HEK293 (cell line): Measurements from ENCODE around the gene MSANTD1.

Source experiments
- CTCF ChIA-PET: fragments of 350-600 bp; formaldehyde crosslinking; extraction: SDS; loops from one replicate; lab custom pipeline; 2021; ENCODE audit warnings: antibody characterized with exemption; lab: Yijun Ruan, JAX
- POLR2A ChIA-PET: fragments of 300-600 bp; formaldehyde crosslinking; extraction: SDS; loops from one replicate; lab custom pipeline; 2020; ENCODE audit warnings: antibody characterized with exemption, inconsistent platforms; lab: Yijun Ruan, JAX
- H3K27ac ChIP-seq: fragments of 200-500 bp; sonication (Bioruptor generic); 2 replicates; pipeline ENCODE4 v1.5.1; 2014; ENCODE audit warnings: low read depth, low read length, control low read depth, inconsistent platforms; ENCODE audit errors: extremely low read depth
- H3K36me3 ChIP-seq, 2 experiments: fragments of 200-500 bp in 1 of 2; sonication (Bioruptor generic) in 1 of 2; 1 replicate in 1 of 2; 2 replicates in 1 of 2; pipeline ENCODE4 v1.5.1; 2014 to 2017; ENCODE audit warnings: inconsistent platforms in 2 of 2, low read length in 2 of 2; ENCODE audit not compliant: control insufficient read depth in 2 of 2, insufficient read depth in 1 of 2
- H3K4me1 ChIP-seq: fragments of 200-500 bp; sonication (Bioruptor generic); 2 replicates; pipeline ENCODE4 v1.5.1; 2014; ENCODE audit warnings: mild to moderate bottlenecking, low read length, inconsistent platforms; ENCODE audit not compliant: control insufficient read depth, insufficient read depth
- H3K4me3 ChIP-seq: 2 replicates; pipeline ENCODE4 v1.5.1; 2011; ENCODE audit warnings: low read depth, mild to moderate bottlenecking, control low read depth, low read length, moderate library complexity
- H3K9me3 ChIP-seq: fragments of 200-500 bp; sonication (Bioruptor generic); 2 replicates; pipeline ENCODE4 v1.5.1; 2014; ENCODE audit warnings: low read depth, low read length, inconsistent platforms; ENCODE audit not compliant: control insufficient read depth, insufficient read depth
- BCL11B ChIP-seq: fragments of 450-650 bp; formaldehyde crosslinking; IDR thresholded peaks from 2 replicates; pipeline ENCODE4 v1.5.1; 2016; ENCODE audit warnings: low read depth, missing biosample characterization, missing genetic modification characterization
- GFI1B ChIP-seq: fragments of 450-650 bp; formaldehyde crosslinking; IDR thresholded peaks from 2 replicates; pipeline ENCODE4 v1.5.1; 2016; ENCODE audit warnings: missing biosample characterization, missing genetic modification characterization
- KLF8 ChIP-seq: fragments of 450-650 bp; formaldehyde crosslinking; IDR thresholded peaks from 2 replicates; pipeline ENCODE4 v1.5.1; 2016; ENCODE audit warnings: missing biosample characterization, missing genetic modification characterization
- MYNN ChIP-seq: fragments of 450-650 bp; formaldehyde crosslinking; IDR thresholded peaks from 2 replicates; pipeline ENCODE4 v1.5.1; 2016; ENCODE audit warnings: missing biosample characterization, missing genetic modification characterization, borderline replicate concordance
- REPIN1 ChIP-seq: fragments of 450-650 bp; formaldehyde crosslinking; IDR thresholded peaks from 2 replicates; pipeline ENCODE4 v1.5.1; 2017; ENCODE audit warnings: missing biosample characterization, missing genetic modification characterization, low read depth
- SETDB1 ChIP-seq: IDR thresholded peaks from one replicate; pipeline ENCODE4 v1.6.1; 2017; ENCODE audit warnings: mild to moderate bottlenecking, low read length, moderate library complexity, mixed read lengths; ENCODE audit not compliant: insufficient read length
- YY2 ChIP-seq: fragments of 450-650 bp; formaldehyde crosslinking; IDR thresholded peaks from 2 replicates; pipeline ENCODE4 v1.5.1; 2016; ENCODE audit warnings: missing biosample characterization, missing genetic modification characterization
- ZBTB1 ChIP-seq: fragments of 450-650 bp; formaldehyde crosslinking; IDR thresholded peaks from 2 replicates; pipeline ENCODE4 v1.5.1; 2016; ENCODE audit warnings: missing biosample characterization, missing genetic modification characterization
- ZBTB20 ChIP-seq: fragments of 450-650 bp; formaldehyde crosslinking; IDR thresholded peaks from 2 replicates; pipeline ENCODE4 v1.5.1; 2016; ENCODE audit warnings: missing biosample characterization, missing genetic modification characterization
- ZFP37 ChIP-seq: fragments of 450-650 bp; formaldehyde crosslinking; IDR thresholded peaks from 2 replicates; pipeline ENCODE4 v1.5.1; 2016; ENCODE audit warnings: missing biosample characterization, missing genetic modification characterization
- ZFP41 ChIP-seq: fragments of 450-650 bp; formaldehyde crosslinking; IDR thresholded peaks from 2 replicates; pipeline ENCODE4 v1.5.1; 2016; ENCODE audit warnings: missing biosample characterization, missing genetic modification characterization, borderline replicate concordance
- ZFP69B ChIP-seq: fragments of 450-650 bp; formaldehyde crosslinking; IDR thresholded peaks from 2 replicates; pipeline ENCODE4 v1.5.1; 2016; ENCODE audit warnings: missing biosample characterization, missing genetic modification characterization
- ZNF112 ChIP-seq: fragments of 450-650 bp; formaldehyde crosslinking; IDR thresholded peaks from 2 replicates; pipeline ENCODE4 v1.5.0; 2017; ENCODE audit warnings: missing biosample characterization, missing genetic modification characterization
- ZNF140 ChIP-seq: fragments of 450-650 bp; formaldehyde crosslinking; IDR thresholded peaks from 2 replicates; pipeline ENCODE4 v1.5.1; 2016; ENCODE audit warnings: missing biosample characterization, missing genetic modification characterization
- ZNF2 ChIP-seq: fragments of 450-650 bp; formaldehyde crosslinking; IDR thresholded peaks from 2 replicates; pipeline ENCODE4 v1.5.1; 2016; ENCODE audit warnings: missing biosample characterization, missing genetic modification characterization
- ZNF354C ChIP-seq: fragments of 450-650 bp; formaldehyde crosslinking; IDR thresholded peaks from 2 replicates; pipeline ENCODE4 v1.5.1; 2016; ENCODE audit warnings: missing biosample characterization, missing genetic modification characterization, low read depth, borderline replicate concordance
- ZNF426 ChIP-seq: fragments of 450-650 bp; formaldehyde crosslinking; IDR thresholded peaks from 2 replicates; pipeline ENCODE4 v1.5.1; 2017; ENCODE audit warnings: missing biosample characterization, missing genetic modification characterization, mild to moderate bottlenecking, inconsistent platforms, moderate library complexity
- ZNF433 ChIP-seq: fragments of 450-650 bp; formaldehyde crosslinking; IDR thresholded peaks from 2 replicates; pipeline ENCODE4 v1.5.1; 2016; ENCODE audit warnings: missing biosample characterization, missing genetic modification characterization, low read depth
- ZNF555 ChIP-seq: fragments of 450-650 bp; formaldehyde crosslinking; conservative IDR thresholded peaks from 2 replicates; pipeline ENCODE4 v1.5.1; 2017; ENCODE audit warnings: missing biosample characterization, mild to moderate bottlenecking, missing genetic modification characterization, inconsistent platforms
- ZNF621 ChIP-seq: fragments of 450-650 bp; formaldehyde crosslinking; IDR thresholded peaks from 2 replicates; pipeline ENCODE4 v1.5.1; 2017; ENCODE audit warnings: missing biosample characterization, missing genetic modification characterization
- ZNF623 ChIP-seq: fragments of 450-650 bp; formaldehyde crosslinking; IDR thresholded peaks from 2 replicates; pipeline ENCODE4 v1.5.1; 2016; ENCODE audit warnings: missing biosample characterization, missing genetic modification characterization
- ZNF747 ChIP-seq: fragments of 450-650 bp; formaldehyde crosslinking; IDR thresholded peaks from 2 replicates; pipeline ENCODE4 v1.5.1; 2016; ENCODE audit warnings: missing biosample characterization, missing genetic modification characterization
- ZXDB ChIP-seq: fragments of 450-650 bp; formaldehyde crosslinking; IDR thresholded peaks from 2 replicates; pipeline ENCODE4 v1.5.1; 2016; ENCODE audit warnings: missing biosample characterization, missing genetic modification characterization
- TF ChIP-seq, protein P1 (sequence below): fragments of 450-650 bp; formaldehyde crosslinking; IDR thresholded peaks from 2 replicates; pipeline ENCODE4 v1.5.1; 2016; ENCODE audit warnings: missing biosample characterization, missing genetic modification characterization
- TF ChIP-seq, protein P2 (sequence below): fragments of 450-650 bp; formaldehyde crosslinking; conservative IDR thresholded peaks from 2 replicates; pipeline ENCODE4 v1.5.1; 2016; ENCODE audit warnings: low read depth, missing biosample characterization, missing genetic modification characterization
- TF ChIP-seq, protein P3 (sequence below): fragments of 450-650 bp; formaldehyde crosslinking; IDR thresholded peaks from 2 replicates; pipeline ENCODE4 v1.5.1; 2016; ENCODE audit warnings: missing biosample characterization, missing genetic modification characterization
- TF ChIP-seq, protein P4 (sequence below): fragments of 450-650 bp; formaldehyde crosslinking; IDR thresholded peaks from 2 replicates; pipeline ENCODE4 v1.5.1; 2016; ENCODE audit warnings: missing biosample characterization, missing genetic modification characterization

Gene MSANTD1

DNA sequence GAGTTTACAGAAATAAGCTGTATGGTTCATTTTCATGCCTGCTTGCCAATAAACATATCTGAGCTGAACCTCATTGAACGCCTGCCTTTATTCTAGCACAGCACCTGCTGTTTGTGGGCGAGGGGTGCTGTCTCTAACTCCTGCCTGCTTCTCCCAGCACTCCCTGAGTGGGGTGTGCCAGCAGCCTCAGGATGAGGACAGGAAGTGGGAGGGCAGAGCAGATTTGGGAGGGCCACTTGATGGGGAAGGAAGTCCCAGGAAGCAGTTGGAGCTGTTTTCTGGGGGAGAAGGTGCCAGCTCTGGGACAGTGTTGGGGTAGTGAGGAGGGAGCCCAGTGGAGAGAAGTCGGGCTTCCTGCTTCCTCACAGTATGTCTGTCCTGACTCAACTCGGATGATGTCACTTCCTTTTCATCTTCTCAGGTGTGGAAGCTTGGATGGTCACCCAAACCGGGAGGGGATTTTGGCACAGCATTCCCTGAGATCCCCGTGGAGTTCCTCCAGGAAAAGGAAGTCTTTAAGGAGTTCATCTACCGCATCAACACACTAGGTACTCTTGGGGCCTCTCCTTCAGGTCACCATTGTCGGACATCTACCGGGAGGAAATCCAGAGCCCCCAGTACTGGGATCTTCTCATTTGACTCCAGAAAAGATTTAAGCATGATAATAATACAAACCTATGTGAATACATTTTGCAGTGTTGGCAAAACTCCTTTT is 29.0 kb upstream of the MSANTD1 start (continued):
- TF ChIP-seq YY2 (tag by site-specific recombination) (no peak), ZFP69B (no peak), REPIN1 (tag by site-specific recombination) (no peak), BCL11B (no peak), ZNF354C (tag by site-specific recombination) (no peak), ZNF112 (tag by site-specific recombination) (no peak)
- TF ChIP-seq, protein P1, sequence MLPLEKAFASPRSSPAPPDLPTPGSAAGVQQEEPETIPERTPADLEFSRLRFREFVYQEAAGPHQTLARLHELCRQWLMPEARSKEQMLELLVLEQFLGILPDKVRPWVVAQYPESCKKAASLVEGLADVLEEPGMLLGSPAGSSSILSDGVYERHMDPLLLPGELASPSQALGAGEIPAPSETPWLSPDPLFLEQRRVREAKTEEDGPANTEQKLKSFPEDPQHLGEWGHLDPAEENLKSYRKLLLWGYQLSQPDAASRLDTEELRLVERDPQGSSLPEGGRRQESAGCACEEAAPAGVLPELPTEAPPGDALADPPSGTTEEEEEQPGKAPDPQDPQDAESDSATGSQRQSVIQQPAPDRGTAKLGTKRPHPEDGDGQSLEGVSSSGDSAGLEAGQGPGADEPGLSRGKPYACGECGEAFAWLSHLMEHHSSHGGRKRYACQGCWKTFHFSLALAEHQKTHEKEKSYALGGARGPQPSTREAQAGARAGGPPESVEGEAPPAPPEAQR (tag by site-specific recombination): no peak

DNA sequence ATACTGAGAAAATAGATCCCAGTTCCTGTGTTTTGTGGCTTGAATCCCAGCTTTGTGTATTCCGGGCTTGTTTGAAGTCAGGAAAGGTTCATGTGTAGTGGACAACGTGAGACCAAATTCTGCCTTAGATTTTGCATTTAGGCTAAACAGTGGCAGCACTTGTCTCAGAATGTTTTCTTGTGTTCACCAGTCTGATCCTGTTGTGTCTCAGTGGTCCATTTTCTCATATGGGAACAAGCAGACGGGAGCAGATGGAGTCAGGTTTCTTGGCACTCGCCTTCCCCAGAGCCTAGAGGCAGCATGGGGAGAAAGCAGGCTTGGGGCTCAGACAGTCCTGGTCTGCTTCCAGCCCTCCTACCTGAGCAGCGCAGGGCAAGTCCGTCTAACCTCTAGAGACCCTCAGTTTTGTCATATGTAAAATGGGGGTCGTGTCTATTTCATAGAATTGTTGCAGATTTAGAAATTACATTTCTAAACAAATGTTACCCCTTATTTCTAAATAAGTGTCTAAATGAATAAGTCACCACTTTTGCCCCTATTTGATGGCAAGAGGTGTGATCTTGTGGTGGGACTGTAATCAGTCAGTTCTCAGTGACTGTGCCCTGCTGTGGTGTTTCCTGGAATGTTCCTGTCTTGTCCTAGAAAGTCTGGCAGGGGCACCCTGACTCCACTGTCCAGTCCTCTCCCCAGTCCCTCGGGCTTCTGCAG is 28.3 kb upstream of the MSANTD1 start:
- TF ChIP-seq SETDB1 (no peak), ZNF140 (tag by site-specific recombination) (no peak)
- Histone ChIP-seq H3K4me1 (no peaks in the 10 kb centered on the region), H3K27ac (no peak overlapping the region), H3K9me3 (no peaks in the 10 kb centered on the region), H3K36me3 (peaks cover 0 to 95% of the 10 kb centered on the region in 2 experiments; a peak in 1 of 3 replicates), H3K4me3 (no peak overlapping the region)
- ChIA-PET CTCF (interaction anchor here (1.1 kb wide), 1 partner anchor 223 kb away, joined by 4 read pairs; no protein-coding TSS in a partner anchor), POLR2A (no interaction called here)

DNA sequence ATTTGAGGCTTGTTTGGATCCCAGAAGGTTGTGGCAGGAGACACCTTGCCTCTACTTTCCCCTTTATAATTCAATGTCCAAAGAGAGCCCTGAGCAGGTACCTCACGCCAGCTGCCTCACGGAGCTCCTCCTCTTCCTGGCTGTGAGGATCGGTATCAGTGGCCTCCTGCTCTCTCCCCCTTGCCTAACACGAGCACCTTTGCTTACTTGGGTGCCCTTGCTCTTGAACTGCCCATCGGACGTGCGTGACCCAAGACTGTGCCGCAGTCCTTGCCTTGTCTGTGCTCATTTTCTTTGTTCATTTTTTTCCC is 27.8 kb upstream of the MSANTD1 start:
- ChIA-PET POLR2A (no interaction called here), CTCF (no interaction called here)
- Histone ChIP-seq H3K27ac (no peak overlapping the region), H3K4me3 (no peak overlapping the region), H3K36me3 (peaks cover 0 to 95% of the 10 kb centered on the region in 2 experiments; a peak in 1 of 3 replicates), H3K9me3 (no peaks in the 10 kb centered on the region), H3K4me1 (no peaks in the 10 kb centered on the region)
- TF ChIP-seq KLF8 (tag by site-specific recombination): no peak
- no peak for TF ChIP-seq ZFP37 (tag by site-specific recombination)
- TF ChIP-seq MYNN: no peak
- TF ChIP-seq ZBTB1 (tag by site-specific recombination): no peak
- TF ChIP-seq ZNF433: no peak
- no peak for TF ChIP-seq ZNF621 (tag by site-specific recombination)
- TF ChIP-seq GFI1B (tag by site-specific recombination): no peak
- no peak for TF ChIP-seq ZNF747 (tag by site-specific recombination)
- TF ChIP-seq, protein P2, sequence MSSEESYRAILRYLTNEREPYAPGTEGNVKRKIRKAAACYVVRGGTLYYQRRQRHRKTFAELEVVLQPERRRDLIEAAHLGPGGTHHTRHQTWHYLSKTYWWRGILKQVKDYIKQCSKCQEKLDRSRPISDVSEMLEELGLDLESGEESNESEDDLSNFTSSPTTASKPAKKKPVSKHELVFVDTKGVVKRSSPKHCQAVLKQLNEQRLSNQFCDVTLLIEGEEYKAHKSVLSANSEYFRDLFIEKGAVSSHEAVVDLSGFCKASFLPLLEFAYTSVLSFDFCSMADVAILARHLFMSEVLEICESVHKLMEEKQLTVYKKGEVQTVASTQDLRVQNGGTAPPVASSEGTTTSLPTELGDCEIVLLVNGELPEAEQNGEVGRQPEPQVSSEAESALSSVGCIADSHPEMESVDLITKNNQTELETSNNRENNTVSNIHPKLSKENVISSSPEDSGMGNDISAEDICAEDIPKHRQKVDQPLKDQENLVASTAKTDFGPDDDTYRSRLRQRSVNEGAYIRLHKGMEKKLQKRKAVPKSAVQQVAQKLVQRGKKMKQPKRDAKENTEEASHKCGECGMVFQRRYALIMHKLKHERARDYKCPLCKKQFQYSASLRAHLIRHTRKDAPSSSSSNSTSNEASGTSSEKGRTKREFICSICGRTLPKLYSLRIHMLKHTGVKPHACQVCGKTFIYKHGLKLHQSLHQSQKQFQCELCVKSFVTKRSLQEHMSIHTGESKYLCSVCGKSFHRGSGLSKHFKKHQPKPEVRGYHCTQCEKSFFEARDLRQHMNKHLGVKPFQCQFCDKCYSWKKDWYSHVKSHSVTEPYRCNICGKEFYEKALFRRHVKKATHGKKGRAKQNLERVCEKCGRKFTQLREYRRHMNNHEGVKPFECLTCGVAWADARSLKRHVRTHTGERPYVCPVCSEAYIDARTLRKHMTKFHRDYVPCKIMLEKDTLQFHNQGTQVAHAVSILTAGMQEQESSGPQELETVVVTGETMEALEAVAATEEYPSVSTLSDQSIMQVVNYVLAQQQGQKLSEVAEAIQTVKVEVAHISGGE (tag by site-specific recombination): no peak
- TF ChIP-seq ZXDB (tag by site-specific recombination): no peak
- TF ChIP-seq ZFP41 (tag by site-specific recombination): no peak
- TF ChIP-seq, protein P3, sequence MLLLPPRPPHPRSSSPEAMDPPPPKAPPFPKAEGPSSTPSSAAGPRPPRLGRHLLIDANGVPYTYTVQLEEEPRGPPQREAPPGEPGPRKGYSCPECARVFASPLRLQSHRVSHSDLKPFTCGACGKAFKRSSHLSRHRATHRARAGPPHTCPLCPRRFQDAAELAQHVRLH: no peak
- no peak for TF ChIP-seq ZNF426 (tag by site-specific recombination)
- no peak for TF ChIP-seq ZNF2
- TF ChIP-seq ZNF555 (tag by site-specific recombination): no peak
- TF ChIP-seq, protein P4, sequence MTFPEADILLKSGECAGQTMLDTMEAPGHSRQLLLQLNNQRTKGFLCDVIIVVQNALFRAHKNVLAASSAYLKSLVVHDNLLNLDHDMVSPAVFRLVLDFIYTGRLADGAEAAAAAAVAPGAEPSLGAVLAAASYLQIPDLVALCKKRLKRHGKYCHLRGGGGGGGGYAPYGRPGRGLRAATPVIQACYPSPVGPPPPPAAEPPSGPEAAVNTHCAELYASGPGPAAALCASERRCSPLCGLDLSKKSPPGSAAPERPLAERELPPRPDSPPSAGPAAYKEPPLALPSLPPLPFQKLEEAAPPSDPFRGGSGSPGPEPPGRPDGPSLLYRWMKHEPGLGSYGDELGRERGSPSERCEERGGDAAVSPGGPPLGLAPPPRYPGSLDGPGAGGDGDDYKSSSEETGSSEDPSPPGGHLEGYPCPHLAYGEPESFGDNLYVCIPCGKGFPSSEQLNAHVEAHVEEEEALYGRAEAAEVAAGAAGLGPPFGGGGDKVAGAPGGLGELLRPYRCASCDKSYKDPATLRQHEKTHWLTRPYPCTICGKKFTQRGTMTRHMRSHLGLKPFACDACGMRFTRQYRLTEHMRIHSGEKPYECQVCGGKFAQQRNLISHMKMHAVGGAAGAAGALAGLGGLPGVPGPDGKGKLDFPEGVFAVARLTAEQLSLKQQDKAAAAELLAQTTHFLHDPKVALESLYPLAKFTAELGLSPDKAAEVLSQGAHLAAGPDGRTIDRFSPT: no peak
- no peak for TF ChIP-seq ZBTB20 (tag by site-specific recombination)
- no peak for TF ChIP-seq ZNF623 (tag by site-specific recombination)
